ENCODE data around the gene CD83.

GRCh38 chr6:14174226-14174625 lies 56.7 kb downstream of the CD83 start:
- TF ChIP-seq POLR2A (IDR thresholded peaks at IDR 0.05; ENCODE audit: low read depth, low read length) (no peak), TAF1 (IDR thresholded peaks at IDR 0.05; ENCODE audit: borderline replicate concordance, low read depth, low read length) (no peak), POLR2AphosphoS5 (IDR thresholded peaks at IDR 0.05; ENCODE audit: low read depth, low read length) (no peak)

Data from GM12892 (cell line).